ENCODE measurements around the gene ALDH4A1. TPM values are rescaled to one million over a fixed set of nuclear protein-coding genes. Genes with fewer than 3 reads are reported as not detected.

Gene ALDH4A1
- total RNA-seq, 4 donors from 2014 or later = 25.0 to 33.0 (median 29.6) TPM

DNA sequence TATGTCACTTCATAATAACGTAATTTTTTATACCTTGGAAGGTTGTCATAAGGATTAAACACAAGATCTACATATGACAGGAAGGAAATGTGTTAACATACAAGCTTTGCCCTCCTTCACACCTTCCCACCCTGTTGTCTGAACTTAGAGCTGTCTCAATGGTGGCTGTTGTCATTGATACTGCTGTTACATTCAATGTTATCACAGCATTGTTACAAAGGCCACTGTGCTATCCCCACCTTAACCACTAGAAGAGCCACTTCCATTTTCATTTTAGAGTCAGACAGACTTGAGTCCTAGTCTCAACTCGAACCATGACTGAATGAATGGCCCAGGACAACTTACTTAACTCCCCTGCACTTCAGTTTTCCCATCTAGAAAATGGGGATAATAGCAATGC, 74.1 kb downstream of the ALDH4A1 start:
- Histone ChIP-seq H3K27me3 (peaks cover 37% of the 10 kb centered on the region), H3K4me1 (no peaks in the 10 kb centered on the region), H3K9me3 (no peaks in the 10 kb centered on the region), H3K4me3 (no peak overlapping the region), H3K27ac (no peak overlapping the region), H3K36me3 (no peaks in the 10 kb centered on the region)
- TF ChIP-seq POLR2AphosphoS5 (IDR thresholded peaks at IDR 0.05) (no peak), EP300 (IDR thresholded peaks at IDR 0.05) (no peak), POLR2A (IDR thresholded peaks at IDR 0.05) (no peak)
- TF ChIP-seq, protein P1, sequence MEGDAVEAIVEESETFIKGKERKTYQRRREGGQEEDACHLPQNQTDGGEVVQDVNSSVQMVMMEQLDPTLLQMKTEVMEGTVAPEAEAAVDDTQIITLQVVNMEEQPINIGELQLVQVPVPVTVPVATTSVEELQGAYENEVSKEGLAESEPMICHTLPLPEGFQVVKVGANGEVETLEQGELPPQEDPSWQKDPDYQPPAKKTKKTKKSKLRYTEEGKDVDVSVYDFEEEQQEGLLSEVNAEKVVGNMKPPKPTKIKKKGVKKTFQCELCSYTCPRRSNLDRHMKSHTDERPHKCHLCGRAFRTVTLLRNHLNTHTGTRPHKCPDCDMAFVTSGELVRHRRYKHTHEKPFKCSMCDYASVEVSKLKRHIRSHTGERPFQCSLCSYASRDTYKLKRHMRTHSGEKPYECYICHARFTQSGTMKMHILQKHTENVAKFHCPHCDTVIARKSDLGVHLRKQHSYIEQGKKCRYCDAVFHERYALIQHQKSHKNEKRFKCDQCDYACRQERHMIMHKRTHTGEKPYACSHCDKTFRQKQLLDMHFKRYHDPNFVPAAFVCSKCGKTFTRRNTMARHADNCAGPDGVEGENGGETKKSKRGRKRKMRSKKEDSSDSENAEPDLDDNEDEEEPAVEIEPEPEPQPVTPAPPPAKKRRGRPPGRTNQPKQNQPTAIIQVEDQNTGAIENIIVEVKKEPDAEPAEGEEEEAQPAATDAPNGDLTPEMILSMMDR (IDR thresholded peaks at IDR 0.05) = no peak
- WGBS = 52% methylated on average over 2 of the region's 2 CpGs
- no peak for DNase-seq (ENCODE audit: low spot score in 2 of 2)

DNA sequence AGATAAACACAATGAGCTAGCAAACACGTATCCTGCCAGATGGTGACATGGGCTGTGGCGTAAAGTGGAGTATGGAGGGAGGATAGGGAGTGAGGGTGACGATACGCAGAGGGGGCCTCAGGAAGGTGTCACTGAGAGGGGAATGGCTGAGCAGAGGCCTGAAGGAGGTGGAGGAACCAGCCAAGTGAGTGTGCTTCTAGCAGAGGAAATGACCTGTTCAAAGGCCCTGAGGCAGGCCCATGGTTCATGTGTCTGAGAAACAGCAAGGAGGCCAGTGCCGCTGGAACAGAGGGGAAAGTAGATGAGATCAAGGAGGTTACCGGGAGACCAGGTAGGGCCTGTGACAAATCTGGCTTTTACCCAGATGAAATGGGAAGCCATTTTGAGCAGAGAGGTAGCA, 78.9 kb downstream of the ALDH4A1 start:
- TF ChIP-seq, protein P1 (IDR thresholded peaks at IDR 0.05) = no peak
- TF ChIP-seq POLR2A (IDR thresholded peaks at IDR 0.05) (no peak), EP300 (IDR thresholded peaks at IDR 0.05) (no peak), POLR2AphosphoS5 (IDR thresholded peaks at IDR 0.05) (no peak)
- DNase-seq (ENCODE audit: low spot score in 2 of 2) = no peak
- Histone ChIP-seq H3K4me3 (no peak overlapping the region), H3K9me3 (no peaks in the 10 kb centered on the region), H3K27ac (no peak overlapping the region), H3K27me3 (peaks cover 37% of the 10 kb centered on the region), H3K36me3 (no peaks in the 10 kb centered on the region), H3K4me1 (no peaks in the 10 kb centered on the region)
- 85% methylated on average over 6 of the region's 6 CpGs for WGBS

Other genes with a start within 250 kb of the ALDH4A1 start
- 1 to 10 TPM in 2 of 4 donors, under 1 TPM in 1, not detected in 1; 0.38 to 1.3 (median 1.2) TPM for gene TAS1R2, start 42.9 kb downstream of the ALDH4A1 start, total RNA-seq
- gene IFFO2, start 54.1 kb upstream of the ALDH4A1 start, total RNA-seq = 100 to 1,000 TPM; 327 to 569 (median 449) TPM